HepG2 (cell line): ENCODE data around the gene RPL18. TPM values are rescaled to one million over a fixed set of nuclear protein-coding genes. Genes with fewer than 3 reads are reported as not detected.

Source experiments
- ATAC-seq: fragments of 200-7000 bp; cut with Tn5 transposase; 3 replicates; pipeline ENCODE4 v1.9.1; 2020; ENCODE audit warnings: mild to moderate bottlenecking, moderate library complexity
- BruUV-seq: library from RNA; stranded (reverse); fragments of 400-500 nt; replicated peaks from 2 replicates; lab custom pipeline; 2021; lab: Mats Ljungman, UMichigan
- CTCF ChIA-PET: fragments of 300-600 bp; formaldehyde crosslinking; extraction: SDS; loops from one replicate; lab custom pipeline; 2021; ENCODE audit warnings: low total read pairs, inconsistent platforms, low intra/inter-chr PET ratio; lab: Yijun Ruan, JAX
- POLR2A ChIA-PET: fragments of 350-600 bp; sonication (Branson Sonifier 250); formaldehyde crosslinking; loops from one replicate; lab custom pipeline; 2020; ENCODE audit warnings: antibody characterized with exemption, inconsistent platforms; lab: Yijun Ruan, JAX
- DNase-seq: peaks from one replicate; pipeline ENCODE4 v3.0.0-alpha.2; 2015; ENCODE audit warnings: low spot score
- FAIRE-seq: peaks from 3 replicates; lab custom pipeline; 2011; peaks lifted over from hg19 to GRCh38; lab: Jason Lieb, UNC
- H2AFZ ChIP-seq: one replicate; pipeline ENCODE4 v1.6.1; 2011; ENCODE audit warnings: low read length, inconsistent platforms
- H3K27ac ChIP-seq: fragments of 300-600 bp; 3 replicates; pipeline ENCODE4 v1.8.0; 2011; ENCODE audit warnings: mixed run types, mild to moderate bottlenecking, mixed read lengths, low read length, inconsistent platforms; ENCODE audit not compliant: insufficient read depth; ENCODE audit errors: extremely low read length
- H3K27me3 ChIP-seq, 2 experiments: fragments of 200-600 bp in 1 of 2; 2 replicates in 1 of 2; 3 replicates in 1 of 2; pipeline versions ENCODE4 v1.6.0 to v1.8.0; 2011; ENCODE audit warnings: low read length in 2 of 2, mild to moderate bottlenecking in 2 of 2, moderate library complexity in 2 of 2, inconsistent platforms in 1 of 2; ENCODE audit not compliant: insufficient read depth in 2 of 2, control insufficient read depth in 1 of 2
- H3K36me3 ChIP-seq, 2 experiments: fragments of 200-600 bp in 1 of 2; replicated peaks in 1 of 2; 2 replicates in 1 of 2; 3 replicates in 1 of 2; pipeline versions ENCODE4 v1.5.1 to v1.8.0; 2011; ENCODE audit warnings: low read length in 2 of 2, inconsistent platforms in 1 of 2; ENCODE audit not compliant: insufficient read depth in 2 of 2, control insufficient read depth in 1 of 2
- H3K4me1 ChIP-seq: 2 replicates; pipeline ENCODE4 v1.5.1; 2012; ENCODE audit warnings: low read length, inconsistent platforms; ENCODE audit not compliant: insufficient read depth
- H3K4me2 ChIP-seq: 2 replicates; pipeline ENCODE4 v1.6.0; 2011; ENCODE audit warnings: low read depth, low read length, inconsistent platforms
- H3K4me3 ChIP-seq, 3 experiments: fragments of 200-600 bp in 1 of 3; sonication (generic), shearing (Covaris generic) in 1 of 3; replicated peaks in 1 of 3; 2 replicates each; pipeline ENCODE4 v1.5.1; 2011 to 2016; ENCODE audit warnings: low read length in 3 of 3, inconsistent platforms in 2 of 3, low read depth in 2 of 3, mild to moderate bottlenecking in 2 of 3, control low read depth in 1 of 3, mixed read lengths in 1 of 3; ENCODE audit not compliant: insufficient read depth in 1 of 3
- H3K79me2 ChIP-seq: one replicate; pipeline ENCODE4 v1.6.1; 2011; ENCODE audit warnings: low read length, inconsistent platforms; ENCODE audit not compliant: insufficient read depth
- H3K9ac ChIP-seq: 2 replicates; pipeline ENCODE4 v1.6.0; 2011; ENCODE audit warnings: mild to moderate bottlenecking, low read depth, low read length, inconsistent platforms; ENCODE audit not compliant: insufficient read depth
- H3K9me3 ChIP-seq: 2 replicates; pipeline ENCODE4 v1.5.1; 2012; ENCODE audit warnings: mild to moderate bottlenecking, low read length
- H4K20me1 ChIP-seq: 2 replicates; pipeline ENCODE4 v1.6.0; 2011; ENCODE audit warnings: inconsistent platforms, mild to moderate bottlenecking, low read length, moderate library complexity; ENCODE audit not compliant: insufficient read depth
- HES4 ChIP-seq: sonication (generic); formaldehyde crosslinking; IDR thresholded peaks from 2 replicates; pipeline ENCODE4 v1.9.0; 2021; ENCODE audit warnings: mild to moderate bottlenecking, missing genetic modification reagents, borderline replicate concordance
- HNF4A ChIP-seq: sonication (generic); formaldehyde crosslinking; IDR thresholded peaks from 2 replicates; pipeline ENCODE4 v1.4.0; 2020; ENCODE audit warnings: missing genetic modification reagents
- HNRNPLL ChIP-seq: fragments of 200-400 bp; formaldehyde crosslinking; IDR thresholded peaks from 2 replicates; pipeline ENCODE4 v1.6.1; 2017; ENCODE audit warnings: mild to moderate bottlenecking, low read depth, low read length; ENCODE audit not compliant: poor library complexity, severe bottlenecking
- HNRNPUL1 ChIP-seq: fragments of 200-400 bp; formaldehyde crosslinking; IDR thresholded peaks from 2 replicates; pipeline ENCODE4 v1.6.1; 2017; ENCODE audit warnings: low read depth, mild to moderate bottlenecking, low read length, moderate library complexity
- HOXA5 ChIP-seq: sonication (generic); formaldehyde crosslinking; IDR thresholded peaks from 2 replicates; pipeline ENCODE4 v1.4.0; 2020; ENCODE audit warnings: missing genetic modification reagents
- NBN ChIP-seq: fragments of 450-650 bp; conservative IDR thresholded peaks from 2 replicates; pipeline ENCODE4 v1.6.1; 2017
- PITX1 ChIP-seq: sonication (generic); formaldehyde crosslinking; IDR thresholded peaks from 2 replicates; pipeline ENCODE4 v1.5.1; 2020; ENCODE audit warnings: mild to moderate bottlenecking, missing genetic modification reagents
- POLR2A ChIP-seq, 2 experiments: IDR thresholded peaks; 2 replicates each; pipeline ENCODE4 v1.6.1; 2011; ENCODE audit warnings: low read depth in 2 of 2, low read length in 2 of 2, mild to moderate bottlenecking in 1 of 2, moderate library complexity in 1 of 2; ENCODE audit not compliant: insufficient read depth in 1 of 2
- RCOR2 ChIP-seq: IDR thresholded peaks from 2 replicates; pipeline ENCODE4 v1.6.1; 2016; ENCODE audit warnings: missing biosample characterization, missing genetic modification reagents
- SIN3A ChIP-seq: IDR thresholded peaks from 2 replicates; pipeline ENCODE4 v1.6.1; 2011; ENCODE audit warnings: low read depth, mild to moderate bottlenecking, control low read depth, low read length, borderline replicate concordance
- ZKSCAN5 ChIP-seq: sonication (generic); formaldehyde crosslinking; IDR thresholded peaks from 2 replicates; pipeline ENCODE4 v1.5.1; 2020; ENCODE audit warnings: mild to moderate bottlenecking, missing genetic modification reagents
- ZNF160 ChIP-seq: sonication (generic); formaldehyde crosslinking; IDR thresholded peaks from 2 replicates; pipeline ENCODE4 v1.8.0; 2022; ENCODE audit warnings: mild to moderate bottlenecking, inconsistent platforms, missing genetic modification reagents
- ZNF263 ChIP-seq: sonication (generic); formaldehyde crosslinking; IDR thresholded peaks from 2 replicates; pipeline ENCODE4 v1.4.0; 2020; ENCODE audit warnings: missing genetic modification reagents
- ZNF484 ChIP-seq: sonication (generic); formaldehyde crosslinking; IDR thresholded peaks from 2 replicates; pipeline ENCODE4 v1.5.1; 2020; ENCODE audit warnings: mild to moderate bottlenecking, low read depth, missing genetic modification reagents, borderline replicate concordance
- ZNF563 ChIP-seq: sonication (generic); formaldehyde crosslinking; IDR thresholded peaks from 2 replicates; pipeline ENCODE4 v1.8.0; 2022; ENCODE audit warnings: mild to moderate bottlenecking, moderate library complexity, missing genetic modification reagents
- WGBS: methylation state at CpG from one replicate; pipeline ENCODE4 v1.1.6; 2017; ENCODE audit warnings: low lambda C conversion rate; 5-methylcytosine and 5-hydroxymethylcytosine counted together
- in situ Hi-C: cut with HindIII; loops from 2 replicates; pipeline ENCODE4 v1.10.0; 2017; ENCODE audit warnings: low pct_unique_long_range_greater_than_20kb; ENCODE audit not compliant: extremely low pct_ligation_motif_present
- intact Hi-C: fragments of 100-400 bp; cut with micrococcal nuclease; formaldehyde crosslinking; loops from one replicate; pipeline ENCODE4 v1.10.0; 2022; ENCODE audit not compliant: unreplicated experiment
- polyA plus RNA-seq, 8 experiments: library from polyadenylated mRNA; depleted of rRNA in 3 of 8; stranded (reverse) in 7 of 8; unstranded in 1 of 8; fragments of >200 nt; fragmentation: Illumina TruSeq in 4 of 8; extraction: Trizol in 4 of 8; gene quantifications; 2 replicates each; pipeline versions ENCODE4 v1.2.1 to v1.2.3, GENCODE V29; 2011 to 2016; ENCODE audit warnings: low read depth in 4 of 8, missing spikeins in 1 of 8, mixed read lengths in 1 of 8; ENCODE audit not compliant: insufficient read depth in 1 of 8
- total RNA-seq, 5 experiments: library from RNA; depleted of rRNA; stranded (reverse); fragments of >200 nt; fragmentation: Illumina TruSeq; extraction: Trizol; gene quantifications; 2 replicates each; pipeline ENCODE4 v1.2.3, GENCODE V29; 2016; ENCODE audit warnings: low read depth in 1 of 5
- TF ChIP-seq, protein P1 (sequence below): sonication (generic); formaldehyde crosslinking; IDR thresholded peaks from 2 replicates; pipeline ENCODE4 v1.4.0; 2020; ENCODE audit warnings: missing genetic modification reagents
- TF ChIP-seq, protein P2 (sequence below): sonication (generic); formaldehyde crosslinking; IDR thresholded peaks from 2 replicates; pipeline ENCODE4 v1.4.0; 2020; ENCODE audit warnings: missing genetic modification reagents, borderline replicate concordance

The RPL18 gene
- total and polyA plus RNA-seq, 2 of the 13 experiments (the other 11 are each of a cell fraction or from before 2014, with no cell fraction given): 1,485 to 1,639 TPM

DNA sequence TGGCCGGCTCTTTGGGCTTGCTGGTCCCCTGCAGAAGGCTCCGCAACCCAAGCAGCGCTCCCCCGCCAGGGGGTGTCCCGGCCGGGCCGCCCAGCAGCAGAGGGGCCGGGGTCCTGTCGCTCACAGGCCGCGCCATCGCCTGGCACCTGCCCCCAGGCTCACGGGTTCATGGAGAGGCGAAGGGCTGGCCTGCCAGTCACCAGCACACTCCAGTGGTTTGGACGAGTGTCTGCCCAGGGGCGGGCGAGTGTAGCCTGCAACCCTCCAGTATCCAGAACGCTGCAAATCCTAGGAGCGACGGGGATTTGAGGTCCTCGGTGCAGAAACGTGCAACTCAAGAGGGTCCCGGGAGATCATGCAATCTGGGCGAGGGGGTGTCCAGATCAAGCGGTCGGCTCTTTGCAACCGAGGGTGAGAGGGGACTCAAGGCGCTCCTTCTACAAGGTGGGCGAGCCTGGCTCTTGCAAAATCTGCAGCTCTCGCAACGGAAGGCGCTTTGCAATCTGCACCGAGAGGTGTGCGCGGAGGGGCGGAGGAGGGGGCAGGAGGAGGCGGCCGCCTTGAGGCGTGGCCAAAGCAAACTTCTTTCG is 18.0 kb upstream of the RPL18 start, which contains the start of gene DBP (continued):
- TF ChIP-seq ZNF484 (CRISPR knock-in tag) (0 out of 2 replicates have a peak, but pooled peaks have one; percentile 27), HOXA5 (CRISPR knock-in tag) (peak; percentile 4; the same call in 1 of the 2 replicates), HNF4A (CRISPR knock-in tag) (peak; percentile 3; the same call in 1 of the 2 replicates), RCOR2 (CRISPR knock-in tag) (no peak), ZKSCAN5 (CRISPR knock-in tag) (0 out of 2 replicates have a peak, but pooled peaks have one; percentile 15), POLR2A (IDR thresholded peaks at IDR 0.05; ENCODE audit: insufficient read depth in 1 of 2, low read depth in 2 of 2, low read length in 2 of 2) (peak in 1 of 2 experiments; percentile 47; a peak in 2 of 4 replicates), HNRNPUL1 (no peak), HNRNPLL (peak; percentile 8)

DNA sequence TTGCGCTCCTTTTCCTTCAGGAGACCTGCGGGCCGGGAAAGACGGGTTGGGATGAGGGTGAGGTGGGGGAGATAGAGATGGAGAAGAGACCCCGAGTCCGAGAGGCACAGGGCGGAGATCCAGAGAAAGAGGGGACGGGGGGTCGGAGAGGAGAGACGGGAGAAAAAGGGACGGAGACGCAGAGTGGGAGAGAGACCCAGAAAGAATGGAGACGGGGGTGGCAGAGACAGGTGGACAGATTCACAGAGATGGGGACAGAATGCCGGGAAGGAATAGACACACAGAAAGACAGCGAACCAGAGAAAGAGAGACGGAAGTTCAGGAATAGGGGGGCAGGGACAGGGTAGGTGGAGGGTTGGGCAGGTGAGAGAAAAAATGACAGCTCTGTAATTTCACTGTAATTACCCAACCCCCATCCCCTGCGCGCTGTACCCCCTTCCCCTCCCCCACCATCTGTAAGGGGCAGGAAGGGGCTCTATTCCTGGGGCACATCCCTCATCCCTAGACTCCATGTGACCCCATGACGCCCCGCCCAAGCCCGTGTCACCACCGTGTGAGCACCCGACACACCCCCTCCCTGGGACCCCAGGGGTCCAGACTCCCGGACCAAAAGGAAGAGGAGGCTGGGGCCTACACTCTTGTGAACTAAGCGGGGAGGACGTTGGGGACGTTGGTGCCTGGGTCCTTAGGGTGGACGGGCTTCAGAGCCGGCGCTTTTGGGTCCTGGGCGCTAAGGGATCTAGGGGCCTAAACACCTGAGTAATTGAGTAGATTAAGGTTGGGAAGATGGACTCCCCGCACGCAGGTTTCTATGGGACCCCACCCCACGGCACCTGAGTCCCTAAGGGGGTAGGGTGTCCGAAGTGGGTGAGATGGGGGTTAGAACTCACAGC is 17.2 kb upstream of the RPL18 start:
- peak overlapping the region; percentile 67 for H3K9ac ChIP-seq
- peaks cover 0 to 8% of the 10 kb centered on the region in 2 experiments; a peak in 3 of 5 replicates for H3K27me3 ChIP-seq
- H3K79me2 ChIP-seq: no peaks in the 10 kb centered on the region
- peak overlapping the region; percentile 70 for H3K27ac ChIP-seq
- no peaks in the 10 kb centered on the region for H3K36me3 ChIP-seq
- in situ Hi-C loops: no loop called here
- no peak for DNase-seq
- peaks cover 83% of the 10 kb centered on the region for H3K4me1 ChIP-seq
- peak overlapping the region; percentile 56 to 76 (median 59) for H3K4me3 ChIP-seq
- H4K20me1 ChIP-seq: no peaks in the 10 kb centered on the region
- BruUV-seq: no TSS peak
- WGBS: 1% methylated on average over 29 of the region's 35 CpGs
- H3K4me2 ChIP-seq: peak overlapping the region; percentile 96
- no peak for FAIRE-seq
- ChIA-PET CTCF (no interaction called here), POLR2A (interaction anchor here (1.1 to 2.0 kb wide), 3 partner anchors 9 to 17 kb away, joined by 4 to 12 read pairs (median 4); partner anchors contain the start of genes CA11, RPL18 and SPHK2)
- H3K9me3 ChIP-seq: no peaks in the 10 kb centered on the region
- intact Hi-C loops: loop anchor here (2.0 kb wide), 1 partner anchor 17 kb away; the partner anchor contains the start of genes RPL18 and SPHK2
- H2AFZ ChIP-seq: no peak overlapping the region
- ATAC-seq: no peak
- TF ChIP-seq, protein P1, sequence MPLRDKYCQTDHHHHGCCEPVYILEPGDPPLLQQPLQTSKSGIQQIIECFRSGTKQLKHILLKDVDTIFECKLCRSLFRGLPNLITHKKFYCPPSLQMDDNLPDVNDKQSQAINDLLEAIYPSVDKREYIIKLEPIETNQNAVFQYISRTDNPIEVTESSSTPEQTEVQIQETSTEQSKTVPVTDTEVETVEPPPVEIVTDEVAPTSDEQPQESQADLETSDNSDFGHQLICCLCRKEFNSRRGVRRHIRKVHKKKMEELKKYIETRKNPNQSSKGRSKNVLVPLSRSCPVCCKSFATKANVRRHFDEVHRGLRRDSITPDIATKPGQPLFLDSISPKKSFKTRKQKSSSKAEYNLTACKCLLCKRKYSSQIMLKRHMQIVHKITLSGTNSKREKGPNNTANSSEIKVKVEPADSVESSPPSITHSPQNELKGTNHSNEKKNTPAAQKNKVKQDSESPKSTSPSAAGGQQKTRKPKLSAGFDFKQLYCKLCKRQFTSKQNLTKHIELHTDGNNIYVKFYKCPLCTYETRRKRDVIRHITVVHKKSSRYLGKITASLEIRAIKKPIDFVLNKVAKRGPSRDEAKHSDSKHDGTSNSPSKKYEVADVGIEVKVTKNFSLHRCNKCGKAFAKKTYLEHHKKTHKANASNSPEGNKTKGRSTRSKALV (CRISPR knock-in tag): no peak
- TF ChIP-seq ZNF263 (CRISPR knock-in tag) (peak; percentile 79), SIN3A (peak; percentile 38; the same call in 1 of the 2 replicates), HES4 (CRISPR knock-in tag) (0 out of 2 replicates have a peak, but pooled peaks have one; percentile 18), PITX1 (CRISPR knock-in tag) (no peak), NBN (no peak), ZNF160 (no peak), ZNF563 (CRISPR knock-in tag) (0 out of 2 replicates have a peak, but pooled peaks have one; percentile 16)
- TF ChIP-seq, protein P2, sequence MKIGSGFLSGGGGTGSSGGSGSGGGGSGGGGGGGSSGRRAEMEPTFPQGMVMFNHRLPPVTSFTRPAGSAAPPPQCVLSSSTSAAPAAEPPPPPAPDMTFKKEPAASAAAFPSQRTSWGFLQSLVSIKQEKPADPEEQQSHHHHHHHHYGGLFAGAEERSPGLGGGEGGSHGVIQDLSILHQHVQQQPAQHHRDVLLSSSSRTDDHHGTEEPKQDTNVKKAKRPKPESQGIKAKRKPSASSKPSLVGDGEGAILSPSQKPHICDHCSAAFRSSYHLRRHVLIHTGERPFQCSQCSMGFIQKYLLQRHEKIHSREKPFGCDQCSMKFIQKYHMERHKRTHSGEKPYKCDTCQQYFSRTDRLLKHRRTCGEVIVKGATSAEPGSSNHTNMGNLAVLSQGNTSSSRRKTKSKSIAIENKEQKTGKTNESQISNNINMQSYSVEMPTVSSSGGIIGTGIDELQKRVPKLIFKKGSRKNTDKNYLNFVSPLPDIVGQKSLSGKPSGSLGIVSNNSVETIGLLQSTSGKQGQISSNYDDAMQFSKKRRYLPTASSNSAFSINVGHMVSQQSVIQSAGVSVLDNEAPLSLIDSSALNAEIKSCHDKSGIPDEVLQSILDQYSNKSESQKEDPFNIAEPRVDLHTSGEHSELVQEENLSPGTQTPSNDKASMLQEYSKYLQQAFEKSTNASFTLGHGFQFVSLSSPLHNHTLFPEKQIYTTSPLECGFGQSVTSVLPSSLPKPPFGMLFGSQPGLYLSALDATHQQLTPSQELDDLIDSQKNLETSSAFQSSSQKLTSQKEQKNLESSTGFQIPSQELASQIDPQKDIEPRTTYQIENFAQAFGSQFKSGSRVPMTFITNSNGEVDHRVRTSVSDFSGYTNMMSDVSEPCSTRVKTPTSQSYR (CRISPR knock-in tag): 0 out of 2 replicates have a peak, but pooled peaks have one; percentile 20
